Globus pallidus (tissue), 1 donor: Measurements from ENCODE around the gene PSMB2.
A peak's percentile ranks its signal among the peaks of the same experiment; 100 is the strongest.
"Not testable (repeated sequence)": the region's sequence is repeated elsewhere in the genome, so short reads cannot be mapped to it uniquely, and the experiment has no call there.

Experiments used
- DNase-seq: peaks from one replicate; pipeline ENCODE4 v3.0.0-alpha.2; 2015; ENCODE audit warnings: low spot score

PSMB2 gene

DNA sequence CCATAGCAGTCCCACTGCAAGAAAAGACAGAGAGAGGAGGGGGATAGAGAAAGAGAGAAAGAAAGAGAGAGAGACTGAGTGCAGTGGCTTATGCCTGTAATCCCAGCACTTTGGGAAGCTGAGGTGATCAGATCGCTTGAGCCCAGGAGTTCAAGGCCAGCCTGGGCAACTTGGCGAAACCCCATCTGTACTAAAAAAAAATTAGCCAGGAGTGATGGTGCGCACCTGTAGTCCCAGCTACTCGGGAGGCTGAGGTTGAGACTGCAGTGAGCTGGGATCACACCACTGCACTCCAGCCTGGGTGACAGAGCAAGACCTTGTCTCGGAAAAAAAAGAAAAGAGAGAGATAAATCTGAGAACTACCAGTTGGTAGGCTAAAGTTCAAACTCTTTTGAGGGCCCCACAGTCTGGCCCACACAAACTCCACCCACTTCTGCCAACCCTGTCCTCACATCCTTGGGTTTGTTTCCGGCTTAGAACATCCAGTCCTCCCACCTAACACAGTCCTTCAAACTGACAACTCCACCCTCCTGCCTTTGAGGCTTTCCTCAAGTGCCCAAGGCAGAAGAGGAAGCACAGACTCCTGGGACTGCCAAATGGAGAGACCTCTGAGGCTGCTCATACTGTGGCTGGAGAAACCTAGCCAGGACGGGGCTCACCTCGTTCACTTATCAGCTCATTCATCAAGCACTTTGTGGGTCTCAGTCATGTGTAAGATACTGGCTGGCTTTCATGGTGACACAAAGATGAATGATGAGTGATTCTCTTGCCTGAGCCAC lies 48.1 kb downstream of the PSMB2 start:
- no peak for DNase-seq

DNA sequence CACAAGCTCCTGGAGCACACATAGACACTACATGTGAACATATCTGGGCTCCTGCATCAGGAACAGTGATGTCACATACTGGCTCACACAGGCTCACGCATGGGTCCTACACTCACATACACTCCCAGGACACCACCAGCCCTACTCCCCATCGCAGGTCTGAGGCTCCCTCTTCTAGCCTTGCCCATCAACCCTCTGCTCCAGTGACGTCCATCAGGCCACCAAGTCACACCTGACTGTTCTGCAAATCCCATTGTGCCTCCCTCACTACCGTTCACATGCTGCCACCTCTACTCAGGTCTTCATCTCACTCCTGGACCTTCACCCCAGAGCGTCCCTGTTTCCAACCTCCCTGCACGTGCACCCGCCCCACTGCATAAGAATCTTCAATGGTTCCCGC lies 50.1 kb downstream of the PSMB2 start:
- no peak for DNase-seq

DNA sequence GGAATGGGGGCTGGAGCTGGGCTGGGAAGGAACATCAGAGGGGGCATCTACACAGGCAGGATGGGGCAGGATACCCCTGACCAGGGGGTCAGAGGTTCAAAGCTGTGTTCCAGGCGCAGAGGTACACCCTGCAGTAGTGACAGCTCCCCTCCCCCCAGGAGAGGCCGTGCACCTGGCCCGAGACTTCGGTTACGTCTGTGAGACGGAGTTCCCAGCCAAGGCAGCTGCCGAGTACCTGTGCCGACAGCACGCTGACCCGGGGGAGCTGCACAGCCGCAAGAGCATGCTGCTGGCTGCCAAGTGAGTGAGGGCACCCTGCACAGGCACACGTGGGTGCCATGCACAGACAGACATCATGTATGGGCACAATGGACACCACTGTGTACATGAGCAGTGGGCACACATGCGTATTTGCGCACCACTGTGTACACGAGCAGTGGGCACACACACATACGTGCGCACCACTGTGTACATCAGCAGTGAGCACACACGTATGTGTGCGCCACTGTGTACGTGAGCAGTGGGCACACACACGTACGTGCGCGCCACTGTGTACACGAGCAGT lies 50.8 kb downstream of the PSMB2 start:
- no peak for DNase-seq

DNA sequence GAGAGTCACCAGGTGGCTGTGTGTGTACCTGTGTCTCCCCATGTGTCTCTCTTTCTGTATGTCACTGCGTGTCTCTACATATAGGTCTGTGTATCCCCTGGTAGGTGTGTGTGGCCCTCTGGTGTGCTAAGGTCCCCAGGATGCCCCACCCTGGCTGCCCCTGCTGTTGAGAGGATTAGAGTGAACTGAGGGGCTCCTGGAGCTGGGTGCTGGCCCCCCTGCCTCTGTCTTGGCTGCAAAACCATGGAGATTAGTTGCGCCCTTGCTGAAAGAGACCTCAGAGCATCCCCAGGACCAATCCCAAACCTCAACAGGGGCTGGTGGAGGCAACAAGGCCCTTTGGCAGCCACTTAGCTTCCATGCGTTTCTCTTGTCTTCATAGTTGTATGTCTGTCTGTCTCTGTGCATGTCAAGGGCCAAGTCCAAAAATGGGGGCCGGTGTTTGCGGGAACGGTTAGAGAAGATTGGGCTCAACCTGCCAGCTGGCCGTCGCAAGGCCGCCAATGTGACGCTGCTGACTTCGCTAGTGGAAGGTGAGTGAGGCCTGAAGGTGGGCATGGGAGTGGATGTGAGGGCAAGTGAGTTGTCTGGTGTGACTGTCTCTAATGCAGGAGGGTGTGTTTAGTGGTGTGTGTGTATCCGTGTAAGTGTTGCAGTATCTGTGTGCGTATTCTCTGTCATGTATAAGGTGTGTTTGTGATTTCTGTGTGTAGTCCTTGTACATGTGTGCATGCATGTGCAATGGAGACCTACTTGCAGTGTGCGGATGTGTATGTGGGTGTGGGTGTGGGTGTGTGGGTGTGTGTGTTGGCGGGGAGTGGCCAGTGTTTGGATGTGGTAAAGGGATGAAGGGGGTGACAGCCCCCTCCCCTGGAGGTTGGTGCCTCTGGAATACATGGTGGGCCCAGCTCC lies 51.6 kb downstream of the PSMB2 start:
- DNase-seq: no peak

DNA sequence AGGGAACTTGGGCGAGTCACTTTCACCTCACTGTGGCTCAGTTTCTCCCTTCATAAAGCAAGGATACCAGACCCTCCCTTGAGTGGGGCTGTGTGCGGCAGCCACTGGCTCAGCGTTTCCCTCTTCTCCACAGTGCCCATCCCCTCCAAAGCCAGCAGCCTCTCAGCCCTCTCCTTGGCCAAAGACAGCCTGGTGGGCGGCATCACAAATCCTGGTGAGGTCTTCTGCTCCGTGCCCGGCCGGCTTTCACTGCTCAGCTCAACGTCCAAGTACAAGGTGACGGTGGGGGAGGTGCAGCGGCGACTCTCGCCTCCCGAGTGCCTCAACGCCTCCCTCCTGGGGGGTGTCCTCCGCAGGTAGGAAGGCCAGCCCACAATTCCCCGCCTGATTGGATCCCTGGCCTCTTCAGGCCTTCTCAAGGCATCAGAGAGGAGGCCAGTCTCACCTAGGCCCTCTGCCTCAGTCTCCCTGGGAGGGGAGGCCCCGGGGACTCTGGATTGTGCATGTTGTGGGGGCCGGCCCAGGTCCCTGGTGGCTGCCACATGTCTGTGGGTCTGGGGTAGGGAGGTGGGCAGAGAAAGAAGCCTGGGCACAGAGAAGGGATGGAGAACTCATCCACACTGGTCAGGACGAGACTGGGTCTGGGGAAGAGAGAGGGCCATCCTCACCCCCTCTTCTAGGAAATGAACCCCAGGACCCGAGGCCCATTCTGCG lies 53.0 kb downstream of the PSMB2 start:
- DNase-seq: no peak

GRCh38 chr1:35587736-35588135 lies 53.6 kb downstream of the PSMB2 start:
- no peak for DNase-seq

DNA sequence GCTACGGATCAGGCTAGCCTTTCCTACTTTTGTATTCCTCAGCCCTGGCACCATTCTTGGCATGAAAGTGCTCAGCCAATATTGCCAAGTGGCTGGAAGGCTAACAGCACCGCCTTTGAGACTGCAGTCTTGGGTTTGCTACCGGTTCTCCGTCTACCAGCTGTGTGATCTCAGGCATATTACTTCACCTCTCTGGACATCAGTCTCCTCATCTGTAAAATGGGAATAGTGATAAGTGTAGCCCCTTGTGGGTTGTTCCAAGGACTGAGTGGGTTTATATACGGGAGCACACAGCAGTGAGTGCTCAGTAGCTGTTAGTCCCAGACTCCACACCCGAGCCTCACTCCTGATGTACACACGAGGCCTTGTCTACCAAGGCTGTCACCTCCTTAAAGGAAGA lies 54.5 kb downstream of the PSMB2 start:
- no peak for DNase-seq

- not testable (repeated sequence) for DNase-seq
Observed at GRCh38 chr1:35585805-35586204, 55.5 kb downstream of the PSMB2 start.

DNA sequence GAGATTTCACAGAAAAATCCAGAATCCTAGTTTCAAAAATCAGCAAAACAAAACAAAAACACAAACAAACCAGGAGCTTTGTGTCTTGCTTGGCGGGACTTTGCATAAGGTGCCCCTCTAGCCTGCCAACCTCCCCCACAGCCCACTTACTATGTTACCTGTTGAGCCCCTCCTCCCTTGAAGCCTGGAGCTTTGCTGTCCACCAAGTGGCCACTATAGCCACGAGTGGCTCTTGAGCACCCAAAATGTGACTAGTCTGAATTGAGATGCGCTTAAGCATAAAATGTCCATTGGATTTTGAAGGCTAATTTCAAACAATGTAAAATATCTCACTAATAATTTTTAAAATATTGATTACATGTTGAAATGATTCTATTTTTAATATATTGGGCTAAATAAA lies 56.0 kb downstream of the PSMB2 start:
- DNase-seq: no peak

DNA sequence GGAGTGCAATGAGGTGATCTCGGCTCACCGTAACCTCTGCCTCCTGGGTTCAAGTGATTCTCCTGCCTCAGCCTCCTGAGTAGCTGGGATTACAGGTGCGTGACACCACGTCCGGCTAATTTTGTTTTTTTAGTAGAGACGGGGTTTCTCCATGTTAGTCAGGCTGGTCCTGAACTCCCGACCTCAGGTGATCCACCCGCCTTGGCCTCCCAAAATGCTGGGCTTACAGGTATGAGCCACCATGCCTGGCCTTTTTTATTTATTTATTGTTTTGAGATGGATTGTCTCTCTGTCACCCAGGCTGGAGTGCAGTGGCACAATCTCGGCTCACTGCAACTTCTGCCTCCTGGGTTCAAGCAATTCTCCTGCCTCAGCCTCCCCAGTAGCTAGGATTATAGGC lies 59.7 kb downstream of the PSMB2 start:
- DNase-seq: not testable (repeated sequence)

DNA sequence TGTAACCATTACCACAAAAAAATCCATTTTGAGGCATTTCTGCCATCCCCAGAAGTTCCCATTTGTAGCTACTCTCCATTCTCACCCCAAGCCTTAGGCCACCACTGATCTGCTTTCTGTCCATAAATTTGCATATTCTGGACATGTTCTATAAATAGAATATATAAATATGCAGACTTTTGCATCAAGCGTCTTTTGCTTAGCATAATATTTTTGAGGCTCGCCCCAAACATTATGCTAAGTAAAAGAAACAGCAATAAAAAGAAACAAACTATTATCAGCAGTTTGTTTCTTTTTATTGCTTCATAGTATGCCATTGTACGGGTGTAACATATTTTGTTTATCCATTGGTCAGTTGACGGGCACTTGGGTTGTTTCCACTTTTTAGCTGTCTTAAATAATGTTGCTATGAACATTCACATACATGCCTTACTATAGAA lies 60.4 kb downstream of the PSMB2 start:
- DNase-seq: no peak

DNA sequence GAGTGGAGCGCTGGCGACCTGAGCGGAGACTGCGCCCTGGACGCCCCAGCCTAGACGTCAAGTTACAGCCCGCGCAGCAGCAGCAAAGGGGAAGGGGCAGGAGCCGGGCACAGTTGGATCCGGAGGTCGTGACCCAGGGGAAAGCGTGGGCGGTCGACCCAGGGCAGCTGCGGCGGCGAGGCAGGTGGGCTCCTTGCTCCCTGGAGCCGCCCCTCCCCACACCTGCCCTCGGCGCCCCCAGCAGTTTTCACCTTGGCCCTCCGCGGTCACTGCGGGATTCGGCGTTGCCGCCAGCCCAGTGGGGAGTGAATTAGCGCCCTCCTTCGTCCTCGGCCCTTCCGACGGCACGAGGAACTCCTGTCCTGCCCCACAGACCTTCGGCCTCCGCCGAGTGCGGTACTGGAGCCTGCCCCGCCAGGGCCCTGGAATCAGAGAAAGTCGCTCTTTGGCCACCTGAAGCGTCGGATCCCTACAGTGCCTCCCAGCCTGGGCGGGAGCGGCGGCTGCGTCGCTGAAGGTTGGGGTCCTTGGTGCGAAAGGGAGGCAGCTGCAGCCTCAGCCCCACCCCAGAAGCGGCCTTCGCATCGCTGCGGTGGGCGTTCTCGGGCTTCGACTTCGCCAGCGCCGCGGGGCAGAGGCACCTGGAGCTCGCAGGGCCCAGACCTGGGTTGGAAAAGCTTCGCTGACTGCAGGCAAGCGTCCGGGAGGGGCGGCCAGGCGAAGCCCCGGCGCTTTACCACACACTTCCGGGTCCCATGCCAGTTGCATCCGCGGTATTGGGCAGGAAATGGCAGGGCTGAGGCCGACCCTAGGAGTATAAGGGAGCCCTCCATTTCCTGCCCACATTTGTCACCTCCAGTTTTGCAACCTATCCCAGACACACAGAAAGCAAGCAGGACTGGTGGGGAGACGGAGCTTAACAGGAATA lies 64.0 kb downstream of the PSMB2 start:
- no peak for DNase-seq

DNA sequence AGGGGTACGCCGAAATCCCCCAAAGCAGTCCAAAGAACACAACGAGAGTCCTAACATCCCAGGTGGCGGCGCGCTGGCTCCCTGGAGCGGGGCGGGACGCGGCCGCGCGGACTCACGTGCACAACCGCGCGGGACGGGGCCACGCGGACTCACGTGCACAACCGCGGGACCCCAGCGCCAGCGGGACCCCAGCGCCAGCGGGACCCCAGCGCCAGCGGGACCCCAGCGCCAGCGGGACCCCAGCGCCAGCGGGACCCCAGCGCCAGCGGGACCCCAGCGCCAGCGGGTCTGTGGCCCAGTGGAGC lies 64.6 kb downstream of the PSMB2 start:
- not testable (repeated sequence) for DNase-seq

GRCh38 chr1:35576061-35576765 lies 65.1 kb downstream of the PSMB2 start:
- DNase-seq: no peak

DNA sequence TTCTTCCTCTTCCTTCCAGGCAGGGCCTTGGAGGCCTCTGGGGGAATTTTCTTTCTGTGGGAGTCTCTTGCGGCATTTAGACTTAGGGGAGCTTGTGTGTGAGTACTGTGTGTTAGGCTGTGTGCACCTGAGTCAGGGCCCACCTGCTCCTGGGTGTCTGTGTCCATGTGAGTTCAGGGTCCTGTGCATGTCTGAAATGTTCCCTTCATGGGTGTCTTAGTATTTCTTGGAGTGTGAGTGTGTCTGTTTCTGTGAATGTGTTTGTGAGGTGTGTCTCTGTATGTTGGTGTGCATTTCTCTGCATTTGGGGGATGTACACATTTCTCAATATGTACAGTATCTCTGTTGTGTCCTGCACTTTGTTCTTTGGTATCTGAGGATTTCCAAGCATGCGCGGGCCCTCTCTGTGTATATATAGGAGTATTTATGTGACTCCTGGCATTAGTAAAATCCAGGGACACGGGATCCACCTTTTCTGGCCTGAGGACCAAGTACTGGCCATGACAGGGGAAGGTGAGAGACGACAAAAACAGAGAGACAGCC lies 65.8 kb downstream of the PSMB2 start:
- no peak for DNase-seq

GRCh38 chr1:35574655-35575415 lies 66.5 kb downstream of the PSMB2 start:
- DNase-seq: no peak

GRCh38 chr1:35574125-35574654 lies 67.1 kb downstream of the PSMB2 start:
- DNase-seq: no peak

GRCh38 chr1:35573198-35574124 lies 67.9 kb downstream of the PSMB2 start, which contains the start of gene TFAP2E:
Gene TFAP2E (plus strand): TSS chr1:35573314. CDS start chr1:35573578, 264 bp downstream.
- peak; percentile 29 for DNase-seq
